WTC11 (cell line): ENCODE measurements around the gene AURKAIP1. TPM values are rescaled to one million over a fixed set of nuclear protein-coding genes. Genes with fewer than 3 reads are reported as not detected.
A peak's percentile ranks its signal among the peaks of the same experiment; 100 is the strongest.

Source experiments
- ATAC-seq: fragments of 200-7000 bp; cut with Tn5 transposase; 2 replicates; pipeline ENCODE4 v1.10.0; 2021; ENCODE audit warnings: mild to moderate bottlenecking, moderate library complexity
- CTCF ChIA-PET: fragments of 300-600 bp; sonication (Branson Sonifier 250); formaldehyde crosslinking; loops from one replicate; lab custom pipeline; 2021; ENCODE audit warnings: antibody characterized with exemption; lab: Charles Lee
- POLR2A ChIA-PET: fragments of 350-600 bp; sonication (Branson Sonifier 250); formaldehyde crosslinking; loops from one replicate; lab custom pipeline; 2021; ENCODE audit warnings: antibody characterized with exemption; lab: Charles Lee
- DNase-seq: peaks from one replicate; pipeline ENCODE4 v3.0.0; 2021; ENCODE audit warnings: low spot score
- H3K27ac Mint-ChIP-seq: 2 replicates; pipeline ENCODE4 v1.8.0; 2021; ENCODE audit warnings: mixed read lengths
- H3K27me3 Mint-ChIP-seq: 2 replicates; pipeline ENCODE4 v1.8.0; 2021; ENCODE audit warnings: low read depth, mild to moderate bottlenecking, moderate library complexity, mixed read lengths
- H3K36me3 Mint-ChIP-seq: 2 replicates; pipeline ENCODE4 v1.8.0; 2021; ENCODE audit warnings: mixed read lengths
- H3K4me1 Mint-ChIP-seq: 2 replicates; pipeline ENCODE4 v1.8.0; 2022; ENCODE audit warnings: mixed read lengths
- H3K4me3 Mint-ChIP-seq: 2 replicates; pipeline ENCODE4 v1.8.0; 2021; ENCODE audit warnings: mild to moderate bottlenecking, moderate library complexity, mixed read lengths
- H3K9me3 Mint-ChIP-seq: 2 replicates; pipeline ENCODE4 v1.8.0; 2021; ENCODE audit warnings: mixed read lengths
- ATF1 ChIP-seq: sonication (generic); formaldehyde crosslinking; IDR thresholded peaks from 2 replicates; pipeline ENCODE4 v1.8.1; 2023; ENCODE audit warnings: mild to moderate bottlenecking, moderate library complexity, missing genetic modification reagents
- CREM ChIP-seq: sonication (generic); formaldehyde crosslinking; IDR thresholded peaks from 2 replicates; pipeline ENCODE4 v1.8.1; 2022; ENCODE audit warnings: mild to moderate bottlenecking, missing genetic modification reagents, moderate library complexity
- EMX1 ChIP-seq: fragments of 250-450 bp; sonication (Bioruptor Pico); IDR thresholded peaks from 2 replicates; pipeline ENCODE4 v1.8.0; 2021; ENCODE audit warnings: mild to moderate bottlenecking
- ERG ChIP-seq: fragments of 250-450 bp; sonication (Bioruptor Pico); IDR thresholded peaks from 2 replicates; pipeline ENCODE4 v1.8.0; 2021; ENCODE audit warnings: mild to moderate bottlenecking
- FOXK1 ChIP-seq: sonication (generic); formaldehyde crosslinking; IDR thresholded peaks from 2 replicates; pipeline ENCODE4 v1.8.0; 2022; ENCODE audit warnings: mild to moderate bottlenecking, moderate library complexity, missing genetic modification reagents
- JUN ChIP-seq: sonication (generic); formaldehyde crosslinking; IDR thresholded peaks from 2 replicates; pipeline ENCODE4 v1.8.0; 2023; ENCODE audit warnings: mild to moderate bottlenecking, missing genetic modification reagents
- MAX ChIP-seq: sonication (generic); formaldehyde crosslinking; IDR thresholded peaks from 2 replicates; pipeline ENCODE4 v1.8.0; 2022; ENCODE audit warnings: mild to moderate bottlenecking, missing genetic modification reagents
- NR3C1 ChIP-seq: sonication (generic); formaldehyde crosslinking; conservative IDR thresholded peaks from 2 replicates; pipeline ENCODE4 v1.8.1; 2023; ENCODE audit warnings: low read depth, mild to moderate bottlenecking, missing genetic modification reagents
- PRDM15 ChIP-seq: sonication (generic); formaldehyde crosslinking; IDR thresholded peaks from 2 replicates; pipeline ENCODE4 v1.8.0; 2022; ENCODE audit warnings: missing genetic modification reagents
- PRRX2 ChIP-seq: fragments of 250-450 bp; sonication (Bioruptor Pico); IDR thresholded peaks from 2 replicates; pipeline ENCODE4 v1.8.0; 2021; ENCODE audit warnings: mild to moderate bottlenecking
- TCF7 ChIP-seq: sonication (generic); formaldehyde crosslinking; IDR thresholded peaks from 2 replicates; pipeline ENCODE4 v1.8.0; 2022; ENCODE audit warnings: mild to moderate bottlenecking, low read depth, missing genetic modification reagents, moderate library complexity
- TEAD1 ChIP-seq: sonication (generic); formaldehyde crosslinking; IDR thresholded peaks from 2 replicates; pipeline ENCODE4 v1.8.0; 2022; ENCODE audit warnings: mild to moderate bottlenecking, missing genetic modification reagents
- ZNF281 ChIP-seq: sonication (generic); formaldehyde crosslinking; IDR thresholded peaks from 2 replicates; pipeline ENCODE4 v1.8.0; 2023; ENCODE audit warnings: mild to moderate bottlenecking, missing genetic modification reagents
- ZNF317 ChIP-seq: sonication (generic); formaldehyde crosslinking; IDR thresholded peaks from 2 replicates; pipeline ENCODE4 v1.8.1; 2023; ENCODE audit warnings: low read depth, mild to moderate bottlenecking, moderate library complexity, missing genetic modification reagents, borderline replicate concordance
- ZNF416 ChIP-seq: fragments of 250-450 bp; sonication (Bioruptor Pico); IDR thresholded peaks from 2 replicates; pipeline ENCODE4 v1.9.0; 2021; ENCODE audit warnings: mild to moderate bottlenecking, inconsistent platforms
- total RNA-seq: library from RNA; stranded (reverse); gene quantifications from 3 replicates; pipeline ENCODE4 v1.2.3, GENCODE V29; 2021
- TF ChIP-seq, protein P1 (sequence below): sonication (generic); formaldehyde crosslinking; conservative IDR thresholded peaks from 2 replicates; pipeline ENCODE4 v1.8.1; 2023; ENCODE audit warnings: mild to moderate bottlenecking, low read depth, missing genetic modification reagents, moderate library complexity
- TF ChIP-seq, protein P2 (sequence below): fragments of 250-450 bp; sonication (Bioruptor Pico); IDR thresholded peaks from 2 replicates; pipeline ENCODE4 v1.9.0; 2021; ENCODE audit warnings: mild to moderate bottlenecking

AURKAIP1 gene
- total RNA-seq, 1 experiment from 2014 or later, result 268 TPM

GRCh38 chr1:1364266-1364665 lies 10.7 kb downstream of the AURKAIP1 start (continued):
- TF ChIP-seq, protein P1, sequence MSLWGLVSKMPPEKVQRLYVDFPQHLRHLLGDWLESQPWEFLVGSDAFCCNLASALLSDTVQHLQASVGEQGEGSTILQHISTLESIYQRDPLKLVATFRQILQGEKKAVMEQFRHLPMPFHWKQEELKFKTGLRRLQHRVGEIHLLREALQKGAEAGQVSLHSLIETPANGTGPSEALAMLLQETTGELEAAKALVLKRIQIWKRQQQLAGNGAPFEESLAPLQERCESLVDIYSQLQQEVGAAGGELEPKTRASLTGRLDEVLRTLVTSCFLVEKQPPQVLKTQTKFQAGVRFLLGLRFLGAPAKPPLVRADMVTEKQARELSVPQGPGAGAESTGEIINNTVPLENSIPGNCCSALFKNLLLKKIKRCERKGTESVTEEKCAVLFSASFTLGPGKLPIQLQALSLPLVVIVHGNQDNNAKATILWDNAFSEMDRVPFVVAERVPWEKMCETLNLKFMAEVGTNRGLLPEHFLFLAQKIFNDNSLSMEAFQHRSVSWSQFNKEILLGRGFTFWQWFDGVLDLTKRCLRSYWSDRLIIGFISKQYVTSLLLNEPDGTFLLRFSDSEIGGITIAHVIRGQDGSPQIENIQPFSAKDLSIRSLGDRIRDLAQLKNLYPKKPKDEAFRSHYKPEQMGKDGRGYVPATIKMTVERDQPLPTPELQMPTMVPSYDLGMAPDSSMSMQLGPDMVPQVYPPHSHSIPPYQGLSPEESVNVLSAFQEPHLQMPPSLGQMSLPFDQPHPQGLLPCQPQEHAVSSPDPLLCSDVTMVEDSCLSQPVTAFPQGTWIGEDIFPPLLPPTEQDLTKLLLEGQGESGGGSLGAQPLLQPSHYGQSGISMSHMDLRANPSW (CRISPR knock-in tag), result no peak
- no peak for TF ChIP-seq TCF7 (CRISPR knock-in tag)
- no peak for TF ChIP-seq PRRX2 (CRISPR knock-in tag)
- no peak for TF ChIP-seq MAX (CRISPR knock-in tag)

DNA sequence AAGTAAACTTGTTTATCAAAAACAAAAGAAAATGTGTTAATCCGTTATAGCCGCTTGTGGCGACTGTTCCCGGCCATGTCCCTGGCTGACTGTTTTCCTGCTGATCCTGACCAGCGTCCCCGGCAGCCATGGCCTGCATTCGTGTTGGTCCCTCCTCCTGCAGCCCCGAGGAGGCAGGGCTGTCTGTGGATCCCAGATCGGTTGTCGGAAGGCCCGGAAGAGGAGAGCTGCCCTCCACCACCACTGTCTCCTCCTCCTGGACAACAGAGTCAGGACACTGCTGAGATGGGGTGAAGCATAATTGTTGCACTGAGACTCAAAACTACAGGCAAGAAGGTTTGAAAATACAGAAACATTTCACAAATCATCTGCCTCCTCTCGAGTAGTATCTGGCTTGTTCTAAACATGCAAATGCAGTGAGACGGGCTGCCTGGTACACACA lies 13.0 kb downstream of the AURKAIP1 start:
- ATAC-seq, result peak; percentile 41
- Mint-ChIP-seq H3K36me3 (no peaks in the 10 kb centered on the region), H3K4me3 (no peak overlapping the region), H3K4me1 (peaks cover 21% of the 10 kb centered on the region), H3K27me3 (peaks cover 30% of the 10 kb centered on the region), H3K27ac (peak overlapping the region; percentile 65; the same call in 1 of the 2 replicates), H3K9me3 (no peaks in the 10 kb centered on the region)
- DNase-seq, result peak; percentile 45
- TF ChIP-seq PRDM15, result no peak
- TF ChIP-seq ZNF317, result no peak
- TF ChIP-seq ZNF416 (CRISPR knock-in tag), result no peak
- no peak for TF ChIP-seq EMX1 (CRISPR knock-in tag)
- no peak for TF ChIP-seq TEAD1
- no peak for TF ChIP-seq ZNF281 (CRISPR knock-in tag)
- TF ChIP-seq JUN (CRISPR knock-in tag), result no peak
- no peak for TF ChIP-seq FOXK1 (CRISPR knock-in tag)
- CTCF ChIA-PET, result interaction anchor here (0.6 to 2.0 kb wide), 4 partner anchors 10 to 457 kb away, joined by 3 to 5 read pairs (median 5); no protein-coding TSS in a partner anchor
- POLR2A ChIA-PET, result interaction anchor here (0.6 kb wide), 1 partner anchor 62 kb away, joined by 4 read pairs; no protein-coding TSS in a partner anchor

DNA sequence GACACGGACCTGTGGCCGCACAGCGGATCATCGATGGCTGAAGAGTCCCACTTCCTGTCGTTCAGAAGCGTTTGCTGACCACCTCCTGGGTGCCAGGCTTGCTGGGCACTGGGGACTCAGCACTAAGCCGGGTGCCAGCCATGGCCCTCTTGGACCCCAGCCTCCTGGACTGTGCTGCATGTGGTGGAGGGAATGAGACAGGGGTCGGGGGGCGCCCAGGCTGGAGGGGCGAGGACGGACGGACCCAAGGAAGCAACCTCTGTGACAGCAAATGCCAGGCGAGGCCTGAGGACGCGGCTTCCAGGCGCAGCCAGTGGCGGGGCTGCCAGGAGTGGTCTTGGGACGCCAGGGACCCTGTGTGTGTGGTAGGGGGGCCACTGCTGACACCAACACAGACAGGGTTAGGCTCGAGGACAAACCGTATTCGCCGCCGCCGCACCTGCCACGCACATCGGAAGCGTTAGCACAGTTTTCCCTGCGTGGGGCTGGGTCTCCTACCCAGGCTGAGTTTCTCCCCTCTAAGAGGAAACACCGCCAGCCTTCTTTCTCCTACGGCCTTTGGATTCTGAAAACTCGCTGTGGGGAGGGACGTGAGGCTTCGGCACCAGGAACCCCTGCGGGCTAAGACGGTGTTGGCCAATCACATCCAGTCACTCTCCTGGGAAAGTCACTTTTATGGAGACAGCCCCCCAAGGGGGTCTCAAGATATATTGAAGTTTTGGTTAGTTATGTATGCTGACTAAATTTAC lies 13.6 kb downstream of the AURKAIP1 start:
- peaks cover 30% of the 10 kb centered on the region for H3K27me3 Mint-ChIP-seq
- H3K27ac Mint-ChIP-seq, result peak overlapping the region; percentile 62; the same call in 1 of the 2 replicates
- TF ChIP-seq ATF1 (CRISPR knock-in tag) (no peak), CREM (CRISPR knock-in tag) (no peak), NR3C1 (CRISPR knock-in tag) (no peak), ERG (CRISPR knock-in tag) (no peak), JUN (CRISPR knock-in tag) (no peak)
- TF ChIP-seq, protein P2, sequence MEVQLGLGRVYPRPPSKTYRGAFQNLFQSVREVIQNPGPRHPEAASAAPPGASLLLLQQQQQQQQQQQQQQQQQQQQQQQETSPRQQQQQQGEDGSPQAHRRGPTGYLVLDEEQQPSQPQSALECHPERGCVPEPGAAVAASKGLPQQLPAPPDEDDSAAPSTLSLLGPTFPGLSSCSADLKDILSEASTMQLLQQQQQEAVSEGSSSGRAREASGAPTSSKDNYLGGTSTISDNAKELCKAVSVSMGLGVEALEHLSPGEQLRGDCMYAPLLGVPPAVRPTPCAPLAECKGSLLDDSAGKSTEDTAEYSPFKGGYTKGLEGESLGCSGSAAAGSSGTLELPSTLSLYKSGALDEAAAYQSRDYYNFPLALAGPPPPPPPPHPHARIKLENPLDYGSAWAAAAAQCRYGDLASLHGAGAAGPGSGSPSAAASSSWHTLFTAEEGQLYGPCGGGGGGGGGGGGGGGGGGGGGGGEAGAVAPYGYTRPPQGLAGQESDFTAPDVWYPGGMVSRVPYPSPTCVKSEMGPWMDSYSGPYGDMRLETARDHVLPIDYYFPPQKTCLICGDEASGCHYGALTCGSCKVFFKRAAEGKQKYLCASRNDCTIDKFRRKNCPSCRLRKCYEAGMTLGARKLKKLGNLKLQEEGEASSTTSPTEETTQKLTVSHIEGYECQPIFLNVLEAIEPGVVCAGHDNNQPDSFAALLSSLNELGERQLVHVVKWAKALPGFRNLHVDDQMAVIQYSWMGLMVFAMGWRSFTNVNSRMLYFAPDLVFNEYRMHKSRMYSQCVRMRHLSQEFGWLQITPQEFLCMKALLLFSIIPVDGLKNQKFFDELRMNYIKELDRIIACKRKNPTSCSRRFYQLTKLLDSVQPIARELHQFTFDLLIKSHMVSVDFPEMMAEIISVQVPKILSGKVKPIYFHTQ (CRISPR knock-in tag), result no peak

More for the DNA sequence above, 13.6 kb downstream of the AURKAIP1 start:
- H3K9me3 Mint-ChIP-seq, result no peaks in the 10 kb centered on the region
- no peak overlapping the region for H3K4me3 Mint-ChIP-seq
- no peak for ATAC-seq
- CTCF ChIA-PET, result interaction anchor here (1.1 to 2.0 kb wide), 2 partner anchors 9 to 11 kb away, joined by 3 to 5 read pairs; no protein-coding TSS in a partner anchor
- POLR2A ChIA-PET, result no interaction called here
- H3K36me3 Mint-ChIP-seq, result no peaks in the 10 kb centered on the region
- peaks cover 21% of the 10 kb centered on the region for H3K4me1 Mint-ChIP-seq
- DNase-seq, result peak; percentile 10
